GM18909 (cell line): ENCODE results near the gene PHLDB3.
"Not testable (repeated sequence)": the region's sequence is repeated elsewhere in the genome, so short reads cannot be mapped to it uniquely, and the experiment has no call there.

Source experiments
- ATAC-seq: cut with Tn5 transposase; IDR thresholded peaks from one replicate; pipeline ENCODE4 v1.9.1; 2021; ENCODE audit warnings: mild to moderate bottlenecking; ENCODE audit not compliant: unreplicated experiment, poor library complexity

The PHLDB3 gene

GRCh38 chr19:43504426-43505185 lies at the start of gene PHLDB3:
Gene PHLDB3, minus strand, starts transcription at chr19:43504746. Its CDS starts 628 bp downstream, at chr19:43504118.
- peak; percentile 11 for ATAC-seq

DNA sequence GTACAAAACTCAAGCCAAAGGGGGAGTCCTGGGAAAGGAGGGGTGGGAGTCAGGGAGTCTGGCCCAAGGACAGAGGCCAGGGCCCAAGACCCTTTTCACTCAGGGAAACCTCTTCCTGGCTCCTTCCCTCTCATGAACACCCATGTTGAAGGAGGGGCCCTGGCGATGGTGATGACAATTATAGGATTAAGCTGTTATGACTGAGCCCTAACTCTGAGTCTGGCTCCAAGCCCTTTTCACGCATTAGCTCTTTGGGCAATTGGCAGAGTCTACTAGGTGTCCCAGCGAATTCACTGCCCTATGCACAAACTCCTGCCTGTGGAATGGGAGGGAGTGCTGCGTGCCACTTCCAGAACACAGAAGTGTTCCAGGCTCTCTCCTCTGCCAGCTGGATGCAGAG lies 49.1 kb upstream of the PHLDB3 start:
- ATAC-seq = no peak

GRCh38 chr19:43552616-43553015 lies 48.1 kb upstream of the PHLDB3 start:
- no peak for ATAC-seq

- ATAC-seq = no peak
Measured at GRCh38 chr19:43552198-43552450, 47.6 kb upstream of the PHLDB3 start.

DNA sequence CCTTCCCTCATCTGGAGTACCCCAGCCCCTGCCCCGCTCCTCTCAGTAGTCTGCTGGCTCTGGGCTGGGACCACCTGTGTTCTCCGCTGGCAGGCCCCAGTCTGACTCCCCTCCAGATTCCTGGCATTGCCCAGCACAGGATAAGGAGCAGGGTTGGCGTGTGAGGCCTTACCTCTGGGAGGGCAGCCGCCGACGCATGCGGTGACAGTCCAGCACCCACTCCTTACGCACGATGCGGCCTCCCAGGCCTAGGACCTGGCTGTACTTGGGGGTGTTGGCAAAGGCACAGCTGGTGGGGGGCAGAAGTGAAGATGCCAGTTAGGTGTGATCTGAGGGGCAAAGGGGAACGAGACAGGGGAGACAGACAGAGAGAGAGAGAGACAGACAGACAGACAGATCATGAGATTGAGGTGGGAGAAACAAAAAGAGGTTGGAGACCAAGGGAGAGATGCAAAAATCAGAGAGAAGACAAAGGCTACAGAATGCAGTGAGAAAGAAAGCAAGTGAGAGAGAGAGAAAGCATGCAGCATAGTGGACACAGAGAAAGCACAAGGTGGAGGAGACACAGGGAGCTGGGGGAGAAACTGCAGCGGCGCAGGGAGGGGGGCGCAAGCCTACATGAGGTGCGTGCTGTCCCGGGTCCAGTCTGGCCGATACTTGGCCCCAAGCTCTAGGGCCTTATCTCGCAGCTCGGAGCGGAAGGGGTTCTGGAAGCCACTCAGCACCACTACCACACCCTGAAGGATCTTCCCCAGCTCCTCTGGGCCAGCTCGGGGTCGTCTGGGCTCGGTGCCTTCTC lies 47.1 kb upstream of the PHLDB3 start:
- ATAC-seq = no peak

DNA sequence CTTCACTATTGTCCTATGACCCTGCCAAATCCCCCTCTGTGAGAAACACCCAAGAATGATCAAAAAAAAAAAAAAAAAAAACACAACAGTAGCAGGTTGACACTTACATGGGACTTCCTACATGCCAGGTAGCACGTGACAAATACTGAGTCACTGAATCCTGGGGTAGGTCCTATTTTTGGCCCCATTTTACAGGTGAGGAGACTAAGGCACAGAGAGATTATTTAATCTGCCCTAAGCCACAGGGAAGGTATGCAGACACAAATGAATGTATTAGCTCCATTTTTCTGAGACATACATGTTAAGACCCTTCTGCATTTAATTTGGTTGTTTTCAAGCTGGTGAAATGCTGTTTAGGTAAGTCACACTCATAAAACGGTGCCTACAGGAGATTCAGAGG lies 44.2 kb upstream of the PHLDB3 start:
- ATAC-seq = no peak

DNA sequence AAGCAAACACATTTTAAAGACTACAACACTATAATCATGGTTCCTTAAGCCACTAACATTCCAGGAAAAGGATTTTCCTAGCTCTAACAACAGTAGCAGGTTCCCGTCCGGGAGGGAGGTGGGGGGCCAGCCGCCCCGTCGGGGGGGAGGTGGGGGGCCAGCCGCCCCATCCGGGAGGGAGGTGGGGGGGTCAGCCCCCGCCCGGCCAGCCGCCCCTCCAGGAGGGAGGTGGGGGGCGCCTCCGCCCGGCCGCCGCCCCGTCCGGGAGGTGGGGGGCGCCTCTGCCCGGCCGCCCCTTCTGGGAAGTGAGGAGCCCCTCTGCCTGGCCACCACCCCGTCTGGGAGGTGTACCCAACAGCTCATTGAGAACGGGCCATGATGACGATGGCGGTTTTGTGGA lies 43.4 kb upstream of the PHLDB3 start:
- ATAC-seq = not testable (repeated sequence)

DNA sequence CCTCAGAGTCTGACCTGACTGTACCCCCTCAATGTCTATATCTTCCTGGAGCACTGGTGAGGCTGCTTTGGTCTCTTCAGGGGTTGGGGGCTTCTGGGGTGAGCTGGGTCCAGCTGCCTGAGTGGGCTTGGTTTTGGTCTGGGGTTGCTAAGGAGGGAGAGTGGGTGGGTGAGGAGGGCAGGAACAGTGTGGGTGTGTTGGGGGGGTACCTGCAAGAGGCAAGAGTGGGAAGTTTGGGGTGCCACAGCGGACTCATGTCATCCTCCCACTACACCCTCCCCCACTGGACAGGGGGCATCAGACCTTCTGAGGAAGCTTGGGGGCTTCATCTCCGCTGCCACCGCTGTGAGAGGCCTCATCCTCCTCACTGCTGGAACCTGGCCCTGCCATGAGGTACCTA lies 42.0 kb upstream of the PHLDB3 start:
- ATAC-seq = no peak

DNA sequence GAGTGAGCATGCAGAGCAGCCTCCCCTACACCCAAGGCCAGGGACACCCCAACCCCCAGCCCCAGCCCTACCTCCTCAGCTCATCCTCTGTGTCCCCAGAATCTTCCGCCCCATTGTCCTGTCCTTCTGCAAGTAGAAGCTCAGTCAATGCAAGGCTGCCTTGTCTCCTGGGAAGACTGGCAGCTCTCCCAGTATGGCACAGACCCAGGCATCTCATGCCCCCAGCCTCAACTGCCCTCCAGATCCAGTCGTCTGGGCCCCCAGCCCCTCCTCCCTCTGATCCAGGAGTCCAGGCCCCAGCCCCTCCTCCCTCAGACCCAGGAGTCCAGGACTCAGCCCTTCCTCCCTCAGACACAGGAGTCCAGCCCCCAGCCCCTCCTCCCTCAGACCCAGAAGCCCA lies 41.4 kb upstream of the PHLDB3 start:
- ATAC-seq = no peak

GRCh38 chr19:43545276-43545675 lies 40.7 kb upstream of the PHLDB3 start:
- ATAC-seq = no peak

DNA sequence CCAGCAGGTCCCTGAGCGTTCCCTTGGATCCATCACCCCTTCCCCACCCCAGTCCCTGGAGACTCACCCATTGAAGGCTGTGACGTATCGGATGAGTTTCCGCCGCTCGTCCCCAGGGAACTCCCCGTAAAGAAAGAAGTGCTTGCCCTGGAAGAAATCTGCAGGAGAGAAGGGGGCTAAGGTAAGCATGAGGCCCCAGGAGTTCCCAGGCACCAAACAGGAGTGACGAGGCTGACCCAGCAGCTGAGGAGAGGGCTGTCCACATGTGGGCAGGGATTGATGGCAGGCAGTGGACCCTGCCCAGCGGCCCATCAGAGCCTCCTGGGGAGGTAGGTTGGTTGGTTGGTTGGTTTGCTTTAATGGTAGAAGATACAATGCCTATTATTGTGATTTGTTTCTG lies 39.5 kb upstream of the PHLDB3 start:
- ATAC-seq = no peak

GRCh38 chr19:43541920-43542650 lies 37.5 kb upstream of the PHLDB3 start:
- ATAC-seq = no peak

GRCh38 chr19:43540381-43540780 lies 35.8 kb upstream of the PHLDB3 start:
- no peak for ATAC-seq

DNA sequence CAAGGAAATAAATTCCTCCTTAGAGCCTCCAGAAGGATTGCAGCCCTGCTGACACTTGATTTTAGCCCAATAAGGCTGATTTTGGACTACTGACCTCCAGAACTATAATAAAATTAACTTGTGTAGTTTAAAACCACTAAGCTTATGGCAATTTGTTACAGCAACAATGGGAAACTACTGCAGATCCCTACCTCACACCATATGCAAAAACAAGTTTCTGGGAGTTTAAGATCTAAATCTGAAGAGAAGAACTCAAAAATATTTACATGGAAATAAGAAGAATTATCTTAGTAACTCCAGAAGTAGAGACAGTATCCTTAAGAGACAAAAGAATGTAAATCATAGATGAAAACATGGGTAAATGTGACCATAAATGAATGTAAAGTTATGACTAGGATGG lies 34.4 kb upstream of the PHLDB3 start:
- no peak for ATAC-seq

DNA sequence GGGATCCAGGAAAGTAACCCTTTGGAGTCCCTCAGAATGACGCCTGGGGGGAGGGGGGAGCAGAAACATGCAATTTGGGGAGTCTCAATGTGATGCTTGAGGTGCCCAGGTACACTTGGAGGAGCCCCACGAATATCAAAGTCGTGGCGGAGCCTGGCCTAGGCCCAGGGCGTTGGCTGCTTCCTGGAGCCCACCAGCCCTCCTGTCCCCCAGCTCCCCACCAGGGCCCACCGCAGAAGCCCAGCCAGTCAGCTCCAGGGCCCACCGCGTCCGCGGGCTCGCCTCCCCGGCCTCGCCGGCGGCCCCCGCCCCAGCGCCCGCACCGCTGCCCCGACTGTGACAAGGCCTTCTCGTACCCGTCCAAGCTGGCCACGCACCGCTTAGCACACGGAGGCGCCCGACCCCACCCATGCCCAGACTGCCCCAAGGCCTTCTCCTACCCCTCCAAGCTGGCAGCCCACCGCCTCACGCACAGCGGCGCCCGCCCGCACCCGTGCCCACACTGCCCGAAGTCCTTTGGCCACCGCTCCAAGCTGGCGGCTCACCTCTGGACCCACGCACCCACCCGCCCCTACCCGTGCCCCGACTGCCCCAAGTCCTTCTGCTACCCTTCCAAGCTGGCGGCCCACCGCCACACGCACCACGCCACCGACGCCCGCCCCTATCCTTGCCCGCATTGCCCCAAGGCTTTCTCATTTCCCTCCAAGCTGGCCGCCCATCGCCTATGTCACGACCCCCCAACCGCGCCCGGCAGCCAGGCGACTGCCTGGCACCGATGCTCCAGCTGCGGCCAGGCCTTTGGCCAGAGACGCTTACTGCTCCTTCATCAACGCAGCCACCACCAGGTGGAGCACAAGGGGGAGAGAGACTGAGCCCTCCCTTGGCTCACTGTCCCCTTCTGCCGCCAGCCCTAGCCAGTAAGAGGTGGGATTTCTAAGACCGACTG lies 30.5 kb upstream of the PHLDB3 start:
- no peak for ATAC-seq

- ATAC-seq = no peak
Measured at GRCh38 chr19:43534305-43534815, 29.8 kb upstream of the PHLDB3 start.

GRCh38 chr19:43533546-43534304 lies 29.2 kb upstream of the PHLDB3 start:
- peak; percentile 56 for ATAC-seq

DNA sequence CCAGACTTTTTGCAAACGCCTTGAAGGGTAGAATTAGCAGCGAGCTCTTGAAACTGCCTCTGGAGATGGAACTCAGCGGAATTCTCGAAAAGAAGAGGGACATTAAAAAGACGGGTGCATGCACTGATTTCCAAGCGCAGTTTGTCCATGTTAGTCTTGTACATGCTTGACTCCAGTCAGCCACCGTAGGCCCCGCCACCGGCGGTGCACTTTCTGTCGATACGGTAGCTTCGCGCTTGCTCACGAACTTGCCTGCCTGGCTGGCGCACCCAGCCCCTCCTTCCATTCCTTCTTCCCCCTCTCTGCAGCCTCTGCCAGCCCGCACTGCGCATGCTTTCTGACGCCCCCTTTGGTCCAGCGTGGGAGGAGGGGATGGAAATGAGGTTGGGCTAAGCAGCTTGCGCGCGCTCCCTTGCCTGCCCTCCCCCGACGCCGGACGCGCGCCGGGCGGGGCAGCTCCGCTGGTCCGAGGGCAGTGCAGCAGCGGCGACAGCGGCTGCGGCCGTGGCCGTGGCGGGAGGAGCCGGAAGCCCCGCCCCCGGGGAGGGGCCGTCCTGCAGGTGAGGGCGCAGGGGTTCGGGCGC lies 28.5 kb upstream of the PHLDB3 start, which contains the start of gene ZNF575:
Gene ZNF575 (plus strand): TSS at position 227 of the 584 bp plus-strand sequence. CDS start 1,235 bp downstream, outside the sequence.
- ATAC-seq = peak; percentile 64

DNA sequence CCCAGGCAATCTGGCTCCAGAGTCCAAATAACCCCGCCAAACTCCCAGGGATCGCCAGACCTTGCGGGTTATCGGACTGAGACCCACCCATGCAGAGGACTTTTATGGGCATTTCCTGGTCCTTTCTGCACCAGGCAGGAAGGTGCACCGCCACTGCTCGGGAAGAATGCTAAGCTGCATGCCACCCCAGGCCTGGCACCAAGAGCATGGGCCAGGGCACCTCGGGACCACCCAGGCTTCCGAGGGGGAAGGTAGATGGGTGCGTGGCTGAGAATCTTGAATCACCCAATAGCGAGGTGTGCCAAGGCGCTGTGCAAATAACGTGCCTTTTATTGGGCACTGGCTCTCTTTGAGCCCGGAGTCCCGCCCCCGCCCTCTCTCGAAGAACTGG lies 28.0 kb upstream of the PHLDB3 start:
- ATAC-seq = peak; percentile 23
